ENCODE data around the gene FOSL1. TPM values are rescaled to one million over a fixed set of nuclear protein-coding genes. Genes with fewer than 3 reads are reported as not detected.

Gene FOSL1
- polyA plus RNA-seq, 4 donors, result 0.17 to 0.28 (median 0.21) TPM

GRCh38 chr11:65883058-65883761 lies 17.0 kb downstream of the FOSL1 start:
- DNase-seq (ENCODE audit: low read depth in 4 of 4, low spot score in 3 of 4), result no peak

- no peak for DNase-seq (ENCODE audit: low read depth in 4 of 4, low spot score in 3 of 4)
Observed at GRCh38 chr11:65882120-65883057, 17.8 kb downstream of the FOSL1 start.

GRCh38 chr11:65880844-65881421 lies 19.3 kb downstream of the FOSL1 start:
- DNase-seq (ENCODE audit: low read depth in 4 of 4, low spot score in 3 of 4), result no peak

- no peak for DNase-seq (ENCODE audit: low read depth in 4 of 4, low spot score in 3 of 4)
Observed at GRCh38 chr11:65880027-65880426, 20.2 kb downstream of the FOSL1 start.

GRCh38 chr11:65879617-65880016 lies 20.6 kb downstream of the FOSL1 start, which contains the start of gene CTSW:
Gene CTSW, plus strand, starts transcription at chr11:65879837. Its CDS starts 18 bp downstream, at chr11:65879855.
- no peak for DNase-seq (ENCODE audit: low read depth in 4 of 4, low spot score in 3 of 4)

GRCh38 chr11:65873318-65874156 lies 26.7 kb downstream of the FOSL1 start:
- DNase-seq (ENCODE audit: low read depth in 4 of 4, low spot score in 3 of 4), result peak in 1 of 4 donors; percentile 88

- DNase-seq (ENCODE audit: low read depth in 4 of 4, low spot score in 3 of 4), result no peak
Observed at GRCh38 chr11:65872586-65873317, 27.4 kb downstream of the FOSL1 start, which contains the start of gene EFEMP2. Gene EFEMP2, minus strand, starts transcription at chr11:65872800. Its CDS starts 446 bp downstream, at chr11:65872354.

- DNase-seq (ENCODE audit: low read depth in 4 of 4, low spot score in 3 of 4), result no peak
Observed at GRCh38 chr11:65871811-65872548, 28.2 kb downstream of the FOSL1 start.

GRCh38 chr11:65870706-65871681 lies 29.2 kb downstream of the FOSL1 start:
- no peak for DNase-seq (ENCODE audit: low read depth in 4 of 4, low spot score in 3 of 4)

- DNase-seq (ENCODE audit: low read depth in 4 of 4, low spot score in 3 of 4), result no peak
Observed at GRCh38 chr11:65870307-65870658, 29.9 kb downstream of the FOSL1 start.

- no peak for DNase-seq (ENCODE audit: low read depth in 4 of 4, low spot score in 3 of 4)
Observed at GRCh38 chr11:65869643-65870306, 30.4 kb downstream of the FOSL1 start.

- DNase-seq (ENCODE audit: low read depth in 4 of 4, low spot score in 3 of 4), result no peak
Observed at GRCh38 chr11:65868907-65869306, 31.3 kb downstream of the FOSL1 start.

GRCh38 chr11:65868076-65868667 lies 32.0 kb downstream of the FOSL1 start:
- no peak for DNase-seq (ENCODE audit: low read depth in 4 of 4, low spot score in 3 of 4)

- DNase-seq (ENCODE audit: low read depth in 4 of 4, low spot score in 3 of 4), result no peak
Observed at GRCh38 chr11:65867284-65868071, 32.7 kb downstream of the FOSL1 start.

GRCh38 chr11:65866509-65867283 lies 33.5 kb downstream of the FOSL1 start:
- DNase-seq (ENCODE audit: low read depth in 4 of 4, low spot score in 3 of 4), result no peak
